Stimulated activated naive CD4-positive, alpha-beta T cell (primary cell): ENCODE results near the gene CDK10.

Source experiments
- DNase-seq, 6 experiments: peaks; one replicate each; lab custom pipeline; 2025; lab: John Stamatoyannopoulos, UW

CDK10 gene

DNA sequence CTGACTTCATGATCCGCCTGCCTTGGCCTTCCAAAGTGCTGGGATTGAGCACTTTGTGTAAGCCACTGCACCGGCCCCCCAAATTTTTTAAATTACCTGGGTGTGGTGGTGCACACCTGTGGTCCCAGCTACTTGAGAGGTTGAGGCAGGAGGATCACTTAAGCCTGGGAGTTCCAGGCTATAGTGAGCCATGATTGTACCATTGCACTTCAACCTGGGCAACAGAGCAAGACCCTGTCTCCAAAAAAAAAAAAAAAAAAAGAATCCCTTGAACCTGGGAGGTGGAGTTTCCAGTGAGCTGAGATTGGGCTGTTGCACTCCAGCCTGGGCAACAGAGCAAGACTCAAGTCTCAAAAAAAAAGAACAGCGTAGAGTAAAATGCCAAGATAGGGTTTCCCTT, 50.1 kb downstream of the CDK10 start:
- DNase-seq, result no peak

- peak; percentile 31 to 79 (median 59) for DNase-seq
Measured at GRCh38 chr16:89737341-89738071, 51.0 kb downstream of the CDK10 start.

DNA sequence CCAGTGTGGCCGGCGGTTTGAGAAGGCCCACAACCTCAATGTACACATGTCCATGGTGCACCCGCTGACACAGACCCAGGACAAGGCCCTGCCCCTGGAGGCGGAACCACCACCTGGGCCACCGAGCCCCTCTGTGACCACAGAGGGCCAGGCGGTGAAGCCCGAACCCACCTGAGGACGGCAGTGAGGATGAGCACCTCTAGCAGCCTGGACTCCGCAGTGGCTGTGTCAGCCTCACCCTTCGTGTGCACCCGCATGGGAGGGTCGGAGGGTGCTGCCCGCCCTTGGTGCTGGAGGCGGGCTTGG, 51.5 kb downstream of the CDK10 start:
- no peak for DNase-seq

DNA sequence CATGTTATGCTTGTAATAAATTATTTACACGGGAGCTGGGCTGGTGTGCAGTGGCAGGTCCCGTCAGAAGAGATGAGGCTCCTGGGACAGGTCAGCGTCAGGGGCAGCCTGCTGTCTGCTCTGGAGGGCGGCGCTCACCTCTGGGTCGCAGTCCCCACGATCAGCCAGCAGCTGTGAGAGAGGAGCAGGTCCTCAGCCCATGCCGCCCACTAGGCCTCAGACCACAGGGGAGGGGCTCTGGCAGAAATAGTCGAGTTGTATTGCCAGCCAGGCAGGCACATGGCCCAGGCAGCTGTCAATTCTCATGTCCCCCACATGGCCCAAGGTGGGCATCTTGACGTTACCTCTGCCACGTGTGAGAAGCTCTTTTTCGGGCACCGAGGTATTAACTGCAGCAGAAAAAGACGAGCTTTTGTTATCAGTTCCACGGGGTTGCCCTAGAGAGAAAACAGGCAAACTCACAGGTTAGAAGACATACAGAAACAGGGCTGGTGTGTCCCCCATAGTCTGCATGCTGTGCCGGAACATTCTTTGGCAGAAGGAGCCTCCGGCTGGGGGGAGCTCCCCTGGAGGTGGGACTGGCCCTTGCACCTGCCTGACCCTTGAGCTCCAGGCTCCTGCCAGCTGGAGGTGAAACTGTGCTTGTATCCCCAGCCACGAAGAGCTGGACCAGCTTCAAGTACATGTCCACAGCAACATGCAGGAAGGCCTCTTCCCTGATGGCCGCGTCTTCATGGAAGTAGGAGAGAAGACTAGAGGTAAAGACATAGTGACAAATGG, 52.2 kb downstream of the CDK10 start:
- no peak for DNase-seq

DNA sequence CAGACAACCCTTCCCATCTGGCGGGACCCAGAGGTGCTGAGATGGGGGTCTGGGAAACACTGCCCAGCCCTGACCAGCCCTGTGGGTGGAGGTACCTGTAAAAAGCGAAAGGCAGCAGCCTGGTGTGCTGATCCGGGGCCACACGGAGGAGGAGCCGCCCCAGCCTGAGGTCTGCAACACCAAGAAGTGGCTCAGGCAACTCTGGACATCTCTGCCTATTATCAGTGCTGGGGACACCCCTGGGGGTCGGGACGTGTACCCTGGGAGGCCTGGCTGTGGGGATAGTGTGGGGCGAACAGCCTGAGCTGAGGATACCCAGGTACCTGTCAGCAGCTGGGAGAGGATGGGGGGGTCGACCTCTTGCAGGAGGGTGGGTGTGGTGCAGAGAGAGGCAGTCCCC, 52.9 kb downstream of the CDK10 start:
- DNase-seq, result no peak

- no peak for DNase-seq
Measured at GRCh38 chr16:89741342-89742014, 55.0 kb downstream of the CDK10 start.

DNA sequence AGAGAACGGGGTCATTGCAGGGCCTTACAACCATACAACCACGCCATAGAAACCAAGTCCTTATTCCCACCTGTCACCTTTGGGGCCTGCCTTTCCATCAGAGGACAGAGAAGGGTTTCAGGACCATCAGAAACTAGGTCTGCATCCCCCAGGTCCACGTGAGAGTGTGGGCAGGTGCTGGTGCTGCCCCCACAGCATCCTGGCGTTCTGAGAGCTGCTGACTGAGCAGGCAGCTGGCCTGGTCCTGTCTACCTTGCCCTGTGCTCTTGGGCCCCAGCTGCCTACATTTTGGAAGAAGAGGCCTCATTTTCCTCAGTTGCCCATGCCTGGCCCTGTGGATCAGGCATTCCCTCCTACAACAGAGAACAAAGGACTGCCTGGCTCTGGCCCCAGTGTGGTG, 56.5 kb downstream of the CDK10 start:
- DNase-seq, result no peak

DNA sequence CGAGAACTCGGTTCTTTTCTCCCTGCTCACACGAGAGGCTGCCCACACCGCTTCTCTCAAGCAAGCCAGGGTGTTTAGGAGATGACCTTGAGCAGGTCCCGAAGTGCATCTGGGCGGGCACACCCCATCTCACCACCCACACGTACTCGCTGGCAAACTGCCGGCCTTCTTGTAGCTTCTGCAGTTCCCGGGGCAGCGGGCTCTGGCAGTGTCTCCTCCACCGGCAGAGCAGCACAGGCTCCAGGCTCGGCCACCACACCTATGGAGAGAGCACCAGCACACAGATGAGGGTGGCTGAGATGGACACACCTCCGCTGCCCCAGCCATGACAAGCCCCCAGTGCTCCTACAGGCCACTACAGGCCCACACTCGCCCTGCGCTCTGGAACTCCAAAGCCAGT, 58.3 kb downstream of the CDK10 start:
- DNase-seq, result no peak
